ENCODE results near the gene ULK3.

- TF ChIP-seq YY1 (IDR thresholded peaks at IDR 0.05; ENCODE audit: insufficient read depth, insufficient read length) (no peak), ZNF274 (IDR thresholded peaks at IDR 0.05; ENCODE audit: low read depth, low read length) (no peak)
These were observed 46.5 kb upstream of the ULK3 start for GRCh38 chr15:74889390-74889882.
